GM23338 (cell line): Measurements from ENCODE around the gene PRR36. TPM values are rescaled to one million over a fixed set of nuclear protein-coding genes. Genes with fewer than 3 reads are reported as not detected.
A peak's percentile ranks its signal among the peaks of the same experiment; 100 is the strongest.
"Not testable (repeated sequence)": the region's sequence is repeated elsewhere in the genome, so short reads cannot be mapped to it uniquely, and the experiment has no call there.

ENCODE experiments used
- ATAC-seq: fragments of 200-7000 bp; cut with Tn5 transposase; 3 replicates; pipeline ENCODE4 v1.9.1; 2020
- DNase-seq: peaks from one replicate; pipeline ENCODE4 v3.0.0-alpha.2; 2015; ENCODE audit warnings: low spot score
- H2AFZ ChIP-seq: fragments of 200-600 bp; sonication (generic); 2 replicates; pipeline ENCODE4 v1.8.0; 2016; ENCODE audit warnings: antibody characterized with exemption, mild to moderate bottlenecking, moderate library complexity
- H3F3A ChIP-seq: fragments of 200-600 bp; sonication (generic); replicated peaks from 2 replicates; pipeline ENCODE4 v1.8.0; 2017; ENCODE audit warnings: antibody characterized with exemption, mixed run types, low read depth
- H3K27ac ChIP-seq: fragments of 200-600 bp; sonication (generic); 2 replicates; pipeline ENCODE4 v1.6.1; 2016; ENCODE audit warnings: low read depth
- H3K27me3 ChIP-seq: fragments of 200-600 bp; sonication (generic); 2 replicates; pipeline ENCODE4 v1.8.0; 2016; ENCODE audit warnings: mild to moderate bottlenecking, mixed run types, moderate library complexity; ENCODE audit not compliant: insufficient read depth
- H3K36me3 ChIP-seq: fragments of 200-600 bp; sonication (generic); 2 replicates; pipeline ENCODE4 v1.8.0; 2016; ENCODE audit warnings: mild to moderate bottlenecking; ENCODE audit not compliant: insufficient read depth
- H3K4me1 ChIP-seq: fragments of 200-600 bp; sonication (generic); 2 replicates; pipeline ENCODE4 v1.8.0; 2016; ENCODE audit warnings: mild to moderate bottlenecking, moderate library complexity; ENCODE audit not compliant: insufficient read depth
- H3K4me2 ChIP-seq: fragments of 200-600 bp; sonication (generic); 2 replicates; pipeline ENCODE4 v1.7.1; 2017; ENCODE audit warnings: mixed run types
- H3K4me3 ChIP-seq: fragments of 200-600 bp; sonication (generic); 2 replicates; pipeline ENCODE4 v1.6.1; 2016; ENCODE audit warnings: mixed run types
- H3K79me2 ChIP-seq: fragments of 200-600 bp; sonication (generic); replicated peaks from 2 replicates; pipeline ENCODE4 v1.8.0; 2017; ENCODE audit warnings: mild to moderate bottlenecking; ENCODE audit not compliant: insufficient read depth
- H3K9me2 ChIP-seq: fragments of 200-600 bp; sonication (generic); 2 replicates; pipeline ENCODE4 v1.8.0; 2017; ENCODE audit not compliant: insufficient read depth
- H4K20me1 ChIP-seq: fragments of 200-600 bp; sonication (generic); replicated peaks from 2 replicates; pipeline ENCODE4 v1.8.0; 2017; ENCODE audit warnings: mild to moderate bottlenecking; ENCODE audit not compliant: insufficient read depth
- H3K27ac Mint-ChIP-seq: 2 replicates; pipeline ENCODE4 v1.8.0; 2020; ENCODE audit warnings: inconsistent platforms, mild to moderate bottlenecking, moderate library complexity, mixed read lengths
- H3K27me3 Mint-ChIP-seq: 3 replicates; pipeline ENCODE4 v1.8.0; 2022; ENCODE audit warnings: low read depth, mild to moderate bottlenecking, moderate library complexity, mixed read lengths, inconsistent platforms; ENCODE audit not compliant: insufficient read depth, poor library complexity
- H3K36me3 Mint-ChIP-seq: 3 replicates; pipeline ENCODE4 v1.8.0; 2021; ENCODE audit warnings: low read depth, mild to moderate bottlenecking, inconsistent platforms, moderate library complexity, mixed read lengths
- H3K4me1 Mint-ChIP-seq: 3 replicates; pipeline ENCODE4 v1.8.0; 2020; ENCODE audit warnings: mild to moderate bottlenecking, inconsistent platforms, mixed read lengths
- H3K4me3 Mint-ChIP-seq: 3 replicates; pipeline ENCODE4 v1.8.0; 2021; ENCODE audit warnings: moderate library complexity, mild to moderate bottlenecking, inconsistent platforms, mixed read lengths
- H3K9me3 Mint-ChIP-seq: 3 replicates; pipeline ENCODE4 v1.8.0; 2020; ENCODE audit warnings: moderate library complexity, mild to moderate bottlenecking, inconsistent platforms, mixed read lengths
- CREB1 ChIP-seq: fragments of 250-450 bp; sonication (Bioruptor Pico); IDR thresholded peaks from 2 replicates; pipeline ENCODE4 v1.5.0; 2020; ENCODE audit warnings: low read depth, mild to moderate bottlenecking, moderate library complexity
- CTCF ChIP-seq, 2 experiments: fragments of 200-600 bp in 1 of 2; sonication (generic) in 1 of 2; conservative IDR thresholded peaks; 2 replicates each; pipeline versions ENCODE4 v1.5.1 to v1.6.1; 2016 to 2017; ENCODE audit warnings: antibody characterized with exemption in 2 of 2, low read depth in 2 of 2, mild to moderate bottlenecking in 2 of 2, moderate library complexity in 1 of 2
- EZH2 ChIP-seq: fragments of 200-600 bp; sonication (generic); IDR thresholded peaks from one replicate; pipeline ENCODE4 v1.8.0; 2017; ENCODE audit warnings: antibody characterized with exemption, mild to moderate bottlenecking, low read depth; ENCODE audit not compliant: unreplicated experiment
- NANOG ChIP-seq: IDR thresholded peaks from 2 replicates; pipeline ENCODE4 v1.6.1; 2016; ENCODE audit warnings: antibody characterized with exemption, borderline replicate concordance
- POLR2AphosphoS5 ChIP-seq: IDR thresholded peaks from 2 replicates; pipeline ENCODE4 v1.6.1; 2016; ENCODE audit warnings: antibody characterized with exemption, low read depth
- ZNF114 ChIP-seq: fragments of 250-450 bp; sonication (Bioruptor Pico); IDR thresholded peaks from 2 replicates; pipeline ENCODE4 v1.5.0; 2020; ENCODE audit warnings: mild to moderate bottlenecking, moderate library complexity
- ZNF462 ChIP-seq: fragments of 250-450 bp; sonication (Bioruptor Pico); IDR thresholded peaks from 2 replicates; pipeline ENCODE4 v1.5.0; 2020; ENCODE audit warnings: mild to moderate bottlenecking, moderate library complexity
- polyA plus RNA-seq: library from polyadenylated mRNA; unstranded; fragments of >200 nt; fragmentation: Nextera tagmentation; extraction: Ambion mirVana; gene quantifications from 2 replicates; pipeline ENCODE4 v1.2.1, GENCODE V29; 2016
- total RNA-seq: library from RNA; depleted of rRNA; stranded (reverse); fragments of >200 nt; shearing (Covaris generic); gene quantifications from 2 replicates; pipeline ENCODE4 v1.2.3, GENCODE V29; 2014

Gene PRR36
- total and polyA plus RNA-seq, 2 experiments from 2014 or later: 17.6 to 17.9 TPM

GRCh38 chr19:7918615-7919421, 44.6 kb upstream of the PRR36 start (continued):
- TF ChIP-seq ZNF462 (CRISPR knock-in tag) (no peak), CREB1 (CRISPR knock-in tag) (no peak), EZH2 (no peak), ZNF114 (no peak), POLR2AphosphoS5 (no peak), NANOG (no peak)

GRCh38 chr19:7918062-7918614, 43.9 kb upstream of the PRR36 start:
- Mint-ChIP-seq H3K27me3 (peaks cover 49% of the 10 kb centered on the region), H3K4me3 (peak overlapping the region; percentile 67), H3K4me1 (peaks cover 15% of the 10 kb centered on the region)
- DNase-seq, H3K9me3 Mint-ChIP-seq, H3K27ac Mint-ChIP-seq, ATAC-seq, H3K4me1 ChIP-seq, H4K20me1 ChIP-seq, H3K79me2 ChIP-seq, H3K36me3 ChIP-seq, H3K27ac ChIP-seq, H3K9me2 ChIP-seq, H3K36me3 Mint-ChIP-seq: not testable (repeated sequence)
- Histone ChIP-seq H2AFZ (peak overlapping the region; percentile 86), H3K4me3 (peak overlapping the region; percentile 64), H3K4me2 (peak overlapping the region; percentile 91), H3K27me3 (peaks cover 57% of the 10 kb centered on the region), H3F3A (peaks cover 26% of the 10 kb centered on the region)
- peak in 1 of 2 experiments; percentile 5; a peak in 1 of 4 replicates for TF ChIP-seq CTCF (conservative IDR thresholded peaks at IDR 0.05; ENCODE audit: low read depth in 2 of 2)
